GM12874 (cell line): ENCODE data around the gene RPL37.

Experiments
- CTCF ChIP-seq: IDR thresholded peaks from 2 replicates; pipeline ENCODE4 v1.5.1; 2011; ENCODE audit warnings: low read depth, mild to moderate bottlenecking, control low read depth, low read length, moderate library complexity; ENCODE audit not compliant: insufficient read depth

Gene RPL37

GRCh38 chr5:40797273-40798011 is 37.6 kb downstream of the RPL37 start:
- no peak for TF ChIP-seq CTCF

GRCh38 chr5:40796487-40796889 is 38.5 kb downstream of the RPL37 start:
- no peak for TF ChIP-seq CTCF

GRCh38 chr5:40791715-40792139 is 43.3 kb downstream of the RPL37 start:
- TF ChIP-seq CTCF: no peak

GRCh38 chr5:40790947-40791593 is 44.0 kb downstream of the RPL37 start:
- no peak for TF ChIP-seq CTCF

- no peak for TF ChIP-seq CTCF
Measured at GRCh38 chr5:40787986-40788385, 47.0 kb downstream of the RPL37 start.

- no peak for TF ChIP-seq CTCF
Measured at GRCh38 chr5:40784916-40785315, 50.1 kb downstream of the RPL37 start.

- no peak for TF ChIP-seq CTCF
Measured at GRCh38 chr5:40784027-40784653, 50.9 kb downstream of the RPL37 start.
